AG09309 (cell line): ENCODE data around the gene PCMT1.

Experiments
- DNase-seq: peaks from one replicate; pipeline ENCODE4 v3.0.0-alpha.2; 2010; ENCODE audit warnings: low read depth
- H3K4me3 ChIP-seq: 2 replicates; pipeline ENCODE4 v1.5.1; 2011; ENCODE audit warnings: mild to moderate bottlenecking, low read depth, low read length, moderate library complexity; ENCODE audit not compliant: control insufficient read depth
- TF ChIP-seq, protein P1 (sequence below): IDR thresholded peaks from 2 replicates; pipeline ENCODE4 v1.5.1; 2011; ENCODE audit warnings: mild to moderate bottlenecking, low read depth, low read length, inconsistent platforms; ENCODE audit not compliant: insufficient read depth, control insufficient read depth; ENCODE audit errors: missing control alignments

The PCMT1 gene

DNA sequence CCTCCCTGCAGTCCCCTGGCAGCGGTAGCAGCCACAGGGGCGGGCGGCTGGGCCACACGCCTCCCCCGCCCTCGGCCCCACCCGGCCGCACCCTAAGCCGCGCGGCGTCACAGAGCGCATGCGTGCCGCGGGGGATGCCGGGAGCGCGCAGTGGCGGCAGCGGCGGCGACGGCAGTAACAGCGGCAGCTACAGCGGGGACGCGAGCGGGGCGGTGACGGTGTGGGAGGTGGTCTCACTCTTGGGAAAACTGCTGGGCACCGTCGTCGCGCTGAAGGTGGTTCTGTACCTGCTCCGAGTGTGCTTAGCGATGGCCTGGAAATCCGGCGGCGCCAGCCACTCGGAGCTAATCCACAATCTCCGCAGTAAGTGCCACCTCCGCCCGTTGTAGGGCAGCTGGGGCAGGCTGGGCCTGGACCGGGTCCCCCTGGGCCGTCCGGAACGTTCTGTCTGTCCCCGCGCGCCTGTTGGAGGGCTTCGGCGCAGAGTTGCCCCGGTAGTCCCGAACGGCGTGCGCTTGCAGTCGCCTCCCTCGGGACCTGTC lies at the start of gene PCMT1:
Gene PCMT1 (plus strand): TSS at position 148 of the 542 bp plus-strand sequence. CDS start 161 bp downstream, at position 309.
- peak within 1 kb of the TSS; percentile 99 for H3K4me3 ChIP-seq
- DNase-seq, result peak; percentile 70
- TF ChIP-seq, protein P1, sequence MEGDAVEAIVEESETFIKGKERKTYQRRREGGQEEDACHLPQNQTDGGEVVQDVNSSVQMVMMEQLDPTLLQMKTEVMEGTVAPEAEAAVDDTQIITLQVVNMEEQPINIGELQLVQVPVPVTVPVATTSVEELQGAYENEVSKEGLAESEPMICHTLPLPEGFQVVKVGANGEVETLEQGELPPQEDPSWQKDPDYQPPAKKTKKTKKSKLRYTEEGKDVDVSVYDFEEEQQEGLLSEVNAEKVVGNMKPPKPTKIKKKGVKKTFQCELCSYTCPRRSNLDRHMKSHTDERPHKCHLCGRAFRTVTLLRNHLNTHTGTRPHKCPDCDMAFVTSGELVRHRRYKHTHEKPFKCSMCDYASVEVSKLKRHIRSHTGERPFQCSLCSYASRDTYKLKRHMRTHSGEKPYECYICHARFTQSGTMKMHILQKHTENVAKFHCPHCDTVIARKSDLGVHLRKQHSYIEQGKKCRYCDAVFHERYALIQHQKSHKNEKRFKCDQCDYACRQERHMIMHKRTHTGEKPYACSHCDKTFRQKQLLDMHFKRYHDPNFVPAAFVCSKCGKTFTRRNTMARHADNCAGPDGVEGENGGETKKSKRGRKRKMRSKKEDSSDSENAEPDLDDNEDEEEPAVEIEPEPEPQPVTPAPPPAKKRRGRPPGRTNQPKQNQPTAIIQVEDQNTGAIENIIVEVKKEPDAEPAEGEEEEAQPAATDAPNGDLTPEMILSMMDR, result no peak

DNA sequence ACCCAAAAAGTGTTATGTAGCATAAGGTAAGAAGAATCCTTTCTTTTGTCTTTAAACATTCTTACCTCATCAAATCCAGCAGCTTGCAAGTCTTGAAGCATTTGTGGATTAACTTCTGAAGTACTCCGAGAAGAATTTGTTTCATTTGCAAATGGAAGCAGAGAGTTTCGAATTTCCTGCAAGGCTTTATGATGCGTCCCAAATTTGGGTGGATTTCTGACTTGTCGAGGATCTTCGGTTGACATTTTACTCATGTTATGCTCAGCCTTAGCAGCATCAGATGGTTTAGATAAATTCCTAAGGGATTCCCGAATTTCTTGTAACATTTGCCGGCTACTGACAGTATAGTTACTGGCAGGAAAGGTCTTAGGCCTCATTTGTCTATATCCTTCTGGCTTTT lies 47.8 kb upstream of the PCMT1 start:
- H3K4me3 ChIP-seq, result no peak overlapping the region
- TF ChIP-seq, protein P1, result no peak
- no peak for DNase-seq

DNA sequence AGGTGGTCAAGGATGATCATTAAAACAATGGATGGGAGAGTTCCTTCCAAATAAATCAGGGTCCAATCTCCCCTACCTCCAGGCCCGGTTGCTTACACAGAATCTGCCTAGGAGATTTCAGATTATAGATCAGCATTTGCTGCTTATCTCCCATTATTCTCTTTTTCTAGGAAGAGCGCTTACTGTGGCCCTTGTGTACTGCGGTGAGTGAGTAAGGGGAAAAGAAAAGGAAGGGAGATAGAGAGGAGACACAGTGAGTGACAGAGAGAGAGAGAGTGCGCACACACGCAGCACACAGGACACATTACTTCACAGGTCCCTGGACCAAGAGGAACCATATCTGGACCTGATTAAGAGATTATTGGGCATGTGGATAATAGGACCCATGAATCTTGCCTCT lies 37.8 kb upstream of the PCMT1 start:
- no peak for DNase-seq
- H3K4me3 ChIP-seq, result no peak overlapping the region
- TF ChIP-seq, protein P1, result no peak

DNA sequence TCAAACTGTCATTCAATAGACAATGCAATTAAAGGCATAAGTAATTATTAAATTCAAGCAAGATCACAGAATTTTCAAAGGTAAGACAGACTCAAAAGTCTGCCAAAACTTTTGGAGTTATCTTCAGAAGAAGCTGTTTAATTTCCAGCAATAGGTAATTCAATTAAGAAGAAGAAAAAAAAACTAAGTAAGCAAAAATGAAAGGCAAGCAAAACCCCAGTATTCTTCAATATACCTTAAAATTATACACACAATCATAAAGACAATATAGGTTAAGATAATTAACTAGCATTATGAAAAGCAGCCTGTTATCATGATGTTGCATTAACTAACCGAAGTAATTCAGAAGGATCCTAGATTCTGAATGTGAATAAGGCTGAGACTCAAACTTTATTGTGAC lies 35.1 kb upstream of the PCMT1 start:
- no peak overlapping the region for H3K4me3 ChIP-seq
- no peak for DNase-seq
- TF ChIP-seq, protein P1, result no peak

DNA sequence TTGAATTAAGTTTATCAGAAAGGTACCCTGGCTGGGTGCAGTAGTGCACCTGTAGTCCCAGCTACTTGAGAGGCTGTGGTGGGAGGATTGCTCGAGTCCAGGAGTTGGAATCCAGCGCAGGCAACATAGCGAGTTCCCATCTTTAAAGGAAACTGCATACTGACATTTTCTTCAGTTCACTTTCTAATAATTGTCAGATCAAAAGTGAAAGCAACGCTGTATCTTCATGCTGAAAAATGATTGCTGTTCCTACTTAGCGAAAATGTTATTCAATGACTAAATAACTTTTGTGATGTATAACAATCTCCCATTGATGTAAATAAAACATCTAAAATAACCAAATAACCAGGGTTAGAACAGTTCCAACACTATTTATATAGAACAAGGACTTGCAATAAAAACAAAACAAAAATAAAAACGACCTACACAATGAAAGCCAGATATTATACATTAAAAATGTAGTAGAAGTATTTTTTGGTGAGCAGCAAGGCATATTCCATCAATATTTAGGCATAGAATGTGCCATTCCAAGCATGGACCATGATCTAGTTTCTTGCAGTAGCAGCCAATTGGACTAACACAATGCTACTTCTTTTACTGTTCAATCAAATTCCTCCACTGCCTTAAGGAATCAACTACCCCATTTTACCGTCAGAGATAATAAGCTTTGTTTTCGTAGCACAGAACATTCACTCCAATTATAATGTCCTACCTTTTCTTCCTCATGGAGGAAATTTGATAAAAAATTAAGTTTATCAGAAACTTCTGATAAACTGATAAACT lies 33.2 kb upstream of the PCMT1 start:
- TF ChIP-seq, protein P1, result no peak
- H3K4me3 ChIP-seq, result peak overlapping the region; percentile 82
- DNase-seq, result no peak

DNA sequence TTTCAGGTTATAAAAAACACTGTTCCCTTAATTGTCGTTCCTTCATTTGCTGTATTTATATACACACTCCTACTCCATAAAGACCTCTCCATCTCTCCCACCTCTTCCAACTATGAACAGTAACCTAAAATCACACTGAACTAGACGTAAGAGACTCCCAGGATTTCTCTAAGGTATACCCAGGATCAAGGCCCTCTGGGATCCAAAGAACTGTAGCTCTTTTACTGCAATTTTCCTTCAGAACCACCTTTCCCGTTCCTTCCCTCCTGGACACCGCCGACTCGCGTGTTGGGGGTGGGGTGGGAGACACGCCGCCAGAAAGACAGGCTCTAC lies 32.3 kb upstream of the PCMT1 start:
- DNase-seq, result no peak
- peak overlapping the region; percentile 82 for H3K4me3 ChIP-seq
- TF ChIP-seq, protein P1, result no peak
